ENCODE results near the gene BMAL2. TPM values are rescaled to one million over a fixed set of nuclear protein-coding genes. Genes with fewer than 3 reads are reported as not detected.

BMAL2 gene
- total RNA-seq, 2 donors from 2014 or later, result 5.8 to 11.1 TPM

DNA sequence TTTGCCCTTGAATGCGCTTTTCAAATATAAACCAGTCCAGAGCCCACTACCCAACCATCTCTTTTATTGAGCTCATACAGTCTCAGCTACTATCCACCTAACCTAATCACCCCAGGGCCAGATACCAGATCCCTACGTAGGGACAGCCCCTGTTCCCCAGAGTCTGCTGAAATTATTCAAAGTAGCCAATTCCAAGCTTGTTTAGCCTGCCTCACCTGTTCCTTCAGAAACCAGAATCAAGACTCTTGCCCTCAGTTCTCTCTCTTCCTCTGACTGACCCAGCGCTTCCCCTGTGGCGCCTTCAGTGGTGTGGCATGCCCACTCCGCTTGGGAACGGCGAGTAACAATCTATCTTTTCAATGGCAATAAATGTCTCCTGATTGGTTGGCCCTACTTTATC is 18.8 kb downstream of the BMAL2 start:
- no peak for ATAC-seq (ENCODE audit: insufficient number of reproducible peaks, low FRiP score, low read depth)
- TF ChIP-seq CTCF (IDR thresholded peaks at IDR 0.05), result no peak
- no peak overlapping the region for H3K4me3 ChIP-seq

GRCh38 chr12:27355486-27355885 is 22.9 kb downstream of the BMAL2 start:
- DNase-seq (ENCODE audit: low spot score) (no peak), ATAC-seq (ENCODE audit: insufficient number of reproducible peaks, low FRiP score, low read depth) (no peak)
- Histone ChIP-seq H3K36me3 (no peaks in the 10 kb centered on the region), H3K9me3 (no peaks in the 10 kb centered on the region), H3K4me1 (ENCODE audit: control insufficient read depth in 1 of 2, low read depth in 2 of 2) (peaks cover 0 to 6% of the 10 kb centered on the region in 2 donors), H3K27me3 (replicated peaks; ENCODE audit: insufficient read depth) (no peaks in the 10 kb centered on the region), H3K4me3 (no peak overlapping the region), H3K27ac (no peak overlapping the region)
- no peak for TF ChIP-seq CTCF (IDR thresholded peaks at IDR 0.05)

More for the DNA sequence above, 18.8 kb downstream of the BMAL2 start:
- Histone ChIP-seq H3K9me3 (no peaks in the 10 kb centered on the region), H3K4me1 (ENCODE audit: control insufficient read depth in 1 of 2, low read depth in 2 of 2) (no peaks in the 10 kb centered on the region), H3K27me3 (replicated peaks; ENCODE audit: insufficient read depth) (no peaks in the 10 kb centered on the region), H3K36me3 (no peaks in the 10 kb centered on the region), H3K27ac (no peak overlapping the region)
- no peak for DNase-seq (ENCODE audit: low spot score)

GRCh38 chr12:27355979-27356378 is 23.3 kb downstream of the BMAL2 start:
- H3K4me1 ChIP-seq (ENCODE audit: control insufficient read depth in 1 of 2, low read depth in 2 of 2), result peaks cover 0 to 6% of the 10 kb centered on the region in 2 donors
- no peak overlapping the region for H3K4me3 ChIP-seq
- TF ChIP-seq CTCF (IDR thresholded peaks at IDR 0.05), result no peak
- ATAC-seq (ENCODE audit: insufficient number of reproducible peaks, low FRiP score, low read depth) (no peak), DNase-seq (ENCODE audit: low spot score) (no peak)
- H3K36me3 ChIP-seq, result no peaks in the 10 kb centered on the region
- H3K27ac ChIP-seq, result no peak overlapping the region
- H3K27me3 ChIP-seq (replicated peaks; ENCODE audit: insufficient read depth), result no peaks in the 10 kb centered on the region
- H3K9me3 ChIP-seq, result no peaks in the 10 kb centered on the region

GRCh38 chr12:27359578-27360340 is 27.1 kb downstream of the BMAL2 start:
- no peaks in the 10 kb centered on the region for H3K36me3 ChIP-seq
- H3K27me3 ChIP-seq (replicated peaks; ENCODE audit: insufficient read depth), result no peaks in the 10 kb centered on the region
- no peak overlapping the region for H3K4me3 ChIP-seq
- H3K9me3 ChIP-seq, result no peaks in the 10 kb centered on the region
- DNase-seq (ENCODE audit: low spot score), result no peak
- no peak for ATAC-seq (ENCODE audit: insufficient number of reproducible peaks, low FRiP score, low read depth)
- TF ChIP-seq CTCF (IDR thresholded peaks at IDR 0.05), result no peak
- H3K4me1 ChIP-seq (ENCODE audit: control insufficient read depth in 1 of 2, low read depth in 2 of 2), result peaks cover 0 to 16% of the 10 kb centered on the region in 2 donors
- H3K27ac ChIP-seq, result no peak overlapping the region

- no peaks in the 10 kb centered on the region for H3K9me3 ChIP-seq
- DNase-seq (ENCODE audit: low spot score), result no peak
These were observed 28.7 kb downstream of the BMAL2 start for GRCh38 chr12:27361372-27361771.

More at GRCh38 chr12:27361372-27361771, 28.7 kb downstream of the BMAL2 start:
- no peak overlapping the region for H3K27ac ChIP-seq
- TF ChIP-seq CTCF (IDR thresholded peaks at IDR 0.05), result no peak
- H3K36me3 ChIP-seq, result no peaks in the 10 kb centered on the region
- peaks cover 0 to 16% of the 10 kb centered on the region in 2 donors for H3K4me1 ChIP-seq (ENCODE audit: control insufficient read depth in 1 of 2, low read depth in 2 of 2)
- no peak for ATAC-seq (ENCODE audit: insufficient number of reproducible peaks, low FRiP score, low read depth)
- H3K4me3 ChIP-seq, result no peak overlapping the region
- no peaks in the 10 kb centered on the region for H3K27me3 ChIP-seq (replicated peaks; ENCODE audit: insufficient read depth)

Measured in thoracic aorta (tissue), 2 donors.